Mesenteric fat pad (tissue), 1 donor: ENCODE data around the gene LIMA1. TPM values are rescaled to one million over a fixed set of nuclear protein-coding genes. Genes with fewer than 3 reads are reported as not detected.
"Not testable (repeated sequence)": the region's sequence is repeated elsewhere in the genome, so short reads cannot be mapped to it uniquely, and the experiment has no call there.

Experiments
- DNase-seq: peaks from one replicate; pipeline ENCODE4 v3.0.0-alpha.2; 2020; ENCODE audit warnings: low spot score
- total RNA-seq: library from RNA; stranded (reverse); fragmentation: NEBNext Ultra II Directional; extraction: Animal tissue kit (Norgen Biotek cat#: 25700); gene quantifications from one replicate; pipeline ENCODE4 v1.2.1, GENCODE V29; 2021
- donor health status: DM: yes; HTN: yes; CAD: no.

The LIMA1 gene
- total RNA-seq, 1 donor from 2014 or later: 163 TPM

DNA sequence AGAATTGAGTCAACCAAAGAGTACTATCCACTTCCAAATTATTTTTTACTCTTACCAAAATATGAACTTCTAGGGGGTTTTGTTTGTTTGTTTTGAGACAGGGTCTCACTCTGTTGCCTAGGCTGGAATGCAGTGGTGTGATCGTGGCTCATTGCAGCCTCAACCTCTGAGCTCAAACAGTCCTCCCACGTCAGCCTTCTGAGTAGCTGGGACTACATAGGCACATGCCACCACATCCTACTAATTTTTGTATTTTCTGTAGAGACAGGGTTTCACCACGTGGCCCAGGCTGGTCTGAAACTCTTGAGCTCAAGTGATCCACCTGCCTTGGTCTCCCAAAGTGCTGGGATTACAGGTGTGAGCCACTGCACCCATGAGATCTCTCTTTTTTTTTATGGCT is 7.4 kb upstream of the LIMA1 start:
- not testable (repeated sequence) for DNase-seq

- DNase-seq: no peak
These were observed 4.0 kb upstream of the LIMA1 start for GRCh38 chr12:50287271-50287670.

- DNase-seq: no peak
These were observed 1.9 kb upstream of the LIMA1 start for GRCh38 chr12:50285253-50285652.

GRCh38 chr12:50282721-50283228 is 545 bp downstream of the LIMA1 start:
- no peak for DNase-seq

- no peak for DNase-seq
These were observed 3.8 kb downstream of the LIMA1 start for GRCh38 chr12:50279501-50279900.

- no peak for DNase-seq
These were observed 6.2 kb downstream of the LIMA1 start for GRCh38 chr12:50276912-50277671.

DNA sequence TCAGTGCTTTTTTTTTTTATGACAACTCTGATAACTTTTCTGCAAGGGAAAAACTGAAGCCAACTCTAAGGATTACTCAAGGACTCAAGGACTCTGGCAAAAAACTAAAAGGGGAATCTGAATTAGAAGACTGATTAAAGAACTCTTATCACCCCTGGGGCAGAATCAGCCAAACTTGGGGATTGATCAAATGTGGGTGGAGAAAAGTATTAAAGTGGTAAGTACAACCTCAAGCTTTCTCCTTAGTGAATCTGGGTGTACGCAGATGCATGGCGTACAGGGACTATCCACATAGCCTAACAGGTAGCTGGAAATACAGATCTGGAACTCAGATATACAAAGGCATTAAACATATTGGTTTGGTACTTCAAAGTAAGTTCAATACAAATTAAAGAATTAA is 7.3 kb downstream of the LIMA1 start:
- no peak for DNase-seq

DNA sequence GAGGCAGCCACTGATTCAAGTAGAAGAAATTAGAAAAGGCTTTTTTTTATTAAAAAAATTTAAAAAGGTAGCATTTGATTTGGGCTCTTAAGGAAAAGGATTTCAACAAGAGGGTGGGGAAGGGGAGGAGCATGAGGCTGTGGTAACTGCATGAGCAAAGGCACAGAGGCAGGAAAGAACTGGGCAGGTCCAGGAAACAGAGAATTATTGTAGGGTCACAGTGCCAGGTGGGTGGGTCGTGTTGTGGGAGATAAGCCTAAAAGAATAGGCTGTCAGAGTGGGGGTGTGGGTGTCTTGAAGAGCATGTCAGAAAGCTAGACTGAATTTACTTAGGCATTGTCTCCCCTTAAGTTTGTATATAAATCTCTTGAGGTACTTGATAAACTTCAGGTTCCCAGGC is 7.8 kb downstream of the LIMA1 start:
- DNase-seq: no peak

- DNase-seq: not testable (repeated sequence)
These were observed 8.2 kb downstream of the LIMA1 start for GRCh38 chr12:50275127-50275526.

GRCh38 chr12:50271724-50272247 is 11.5 kb downstream of the LIMA1 start:
- no peak for DNase-seq

- DNase-seq: no peak
These were observed 14.8 kb downstream of the LIMA1 start for GRCh38 chr12:50268482-50268881.

- DNase-seq: no peak
These were observed 17.4 kb downstream of the LIMA1 start for GRCh38 chr12:50265770-50266524.

GRCh38 chr12:50263832-50264231 is 19.5 kb downstream of the LIMA1 start:
- no peak for DNase-seq

- DNase-seq: no peak
These were observed 21.7 kb downstream of the LIMA1 start for GRCh38 chr12:50261654-50262053.

- DNase-seq: no peak
These were observed 25.2 kb downstream of the LIMA1 start for GRCh38 chr12:50258167-50258551.

GRCh38 chr12:50257236-50258166 is 25.8 kb downstream of the LIMA1 start:
- DNase-seq: no peak

- DNase-seq: no peak
These were observed 26.6 kb downstream of the LIMA1 start for GRCh38 chr12:50256761-50257160.

DNA sequence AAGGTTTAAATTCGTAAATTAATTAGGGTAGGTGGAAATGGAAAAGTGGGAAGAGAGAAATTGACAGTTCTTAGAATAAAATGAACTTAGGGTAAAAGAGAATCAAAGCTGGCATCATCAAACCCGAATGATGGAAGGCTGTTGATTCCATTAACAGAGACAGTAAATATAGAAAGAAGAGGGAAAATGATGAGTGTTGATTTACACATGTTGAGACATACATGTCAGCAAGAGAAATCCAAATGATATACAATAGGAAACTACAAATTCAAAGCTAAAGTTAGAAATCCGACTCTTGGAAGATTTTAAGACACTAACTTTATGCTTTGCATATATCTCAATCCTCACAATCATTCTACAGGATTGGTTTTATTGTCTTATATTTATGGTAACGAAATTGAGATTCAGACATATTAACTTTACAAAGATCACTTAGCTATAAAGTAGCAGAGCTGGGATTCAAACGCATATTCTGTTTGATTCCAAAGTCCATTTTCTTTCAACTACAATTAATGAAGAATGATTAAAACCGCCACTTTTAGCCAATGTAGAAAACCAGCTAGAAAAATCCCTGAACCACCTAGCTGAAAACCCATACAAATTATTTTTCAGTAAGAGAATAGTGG is 30.2 kb downstream of the LIMA1 start:
- no peak for DNase-seq

GRCh38 chr12:50251619-50252252 is 31.6 kb downstream of the LIMA1 start:
- no peak for DNase-seq
